Kidney (tissue), 14 donors: ENCODE data around the gene SIGLEC12. TPM values are rescaled to one million over a fixed set of nuclear protein-coding genes. Genes with fewer than 3 reads are reported as not detected.

Experiments used
- DNase-seq, 5 donors: peaks; one replicate each; pipeline ENCODE4 v3.0.0-alpha.2; 2013 to 2020
- FAIRE-seq: peaks from 2 replicates; lab custom pipeline; 2012; peaks lifted over from hg19 to GRCh38; lab: Jason Lieb, UNC
- H3K27ac ChIP-seq, 2 donors: one replicate each; pipeline ENCODE4 v1.7.0; 2013; ENCODE audit warnings: low read depth in 2 of 2, low read length in 2 of 2, inconsistent platforms in 1 of 2
- H3K27me3 ChIP-seq: one replicate; pipeline ENCODE4 v1.7.1; 2013; ENCODE audit warnings: low read length, inconsistent platforms; ENCODE audit not compliant: control insufficient read depth, insufficient read depth
- H3K36me3 ChIP-seq, 3 donors: one replicate each; pipeline versions ENCODE4 v1.7.0 to v1.7.1; 2013; ENCODE audit warnings: low read length in 3 of 3, control low read depth in 1 of 3, inconsistent platforms in 1 of 3; ENCODE audit not compliant: insufficient read depth in 3 of 3, control insufficient read depth in 2 of 3
- H3K4me1 ChIP-seq, 3 donors: one replicate each; pipeline versions ENCODE4 v1.7.0 to v1.7.1; 2013; ENCODE audit warnings: low read length in 3 of 3, inconsistent platforms in 1 of 3, low read depth in 1 of 3; ENCODE audit not compliant: control insufficient read depth in 2 of 3, insufficient read depth in 2 of 3
- H3K4me3 ChIP-seq, 3 donors: one replicate each; pipeline versions ENCODE4 v1.7.0 to v1.8.1; 2013; ENCODE audit warnings: low read length in 3 of 3, control low read depth in 1 of 3, inconsistent platforms in 1 of 3
- H3K9ac ChIP-seq, 3 donors: one replicate each; pipeline versions ENCODE4 v1.7.0 to v1.7.1; 2013; ENCODE audit warnings: low read length in 3 of 3, control low read depth in 1 of 3, inconsistent platforms in 1 of 3
- H3K9me3 ChIP-seq, 3 donors: one replicate each; pipeline versions ENCODE4 v1.7.0 to v1.7.1; 2013; ENCODE audit warnings: low read length in 3 of 3, control low read depth in 1 of 3, inconsistent platforms in 1 of 3; ENCODE audit not compliant: control insufficient read depth in 2 of 3, insufficient read depth in 1 of 3
- intact Hi-C: fragments of 100-400 bp; cut with DNase I; formaldehyde crosslinking; loops from one replicate; pipeline ENCODE4 v1.11.1; 2022
- polyA plus RNA-seq: library from polyadenylated mRNA; stranded (reverse); fragments of 350-450 nt; fragmentation: Illumina TruSeq; extraction: RNeasy Lipid Tissue Mini Kit (QIAGEN cat#74804); gene quantifications from one replicate; pipeline ENCODE4 v1.2.3, GENCODE V29; 2014; ENCODE audit warnings: low read depth, low replicate concordance; ENCODE audit not compliant: insufficient read depth
- total RNA-seq: library from RNA; stranded (reverse); fragmentation: NEBNext Ultra II Directional; extraction: Animal tissue kit (Norgen Biotek cat#: 25700); gene quantifications from one replicate; pipeline ENCODE4 v1.2.1, GENCODE V29; 2021
- TF ChIP-seq, protein P1 (sequence below): IDR thresholded peaks from 3 replicates; pipeline ENCODE4 v1.5.1; 2012; ENCODE audit warnings: mild to moderate bottlenecking, moderate library complexity, borderline replicate concordance; ENCODE audit not compliant: insufficient read depth; ENCODE audit errors: extremely low read depth
- donor health status: control.
- donor health status: control.
- donor health status: control.
- donor health status: control.
- donor health status: control.
- donor health status: DM: yes; HTN: yes; CAD: no.
- donor health status: Normal renal cell carcinoma (clear cell type).

SIGLEC12 gene
- total and polyA plus RNA-seq, 2 donors from 2014 or later, result 0.66 TPM; not detected in 1

DNA sequence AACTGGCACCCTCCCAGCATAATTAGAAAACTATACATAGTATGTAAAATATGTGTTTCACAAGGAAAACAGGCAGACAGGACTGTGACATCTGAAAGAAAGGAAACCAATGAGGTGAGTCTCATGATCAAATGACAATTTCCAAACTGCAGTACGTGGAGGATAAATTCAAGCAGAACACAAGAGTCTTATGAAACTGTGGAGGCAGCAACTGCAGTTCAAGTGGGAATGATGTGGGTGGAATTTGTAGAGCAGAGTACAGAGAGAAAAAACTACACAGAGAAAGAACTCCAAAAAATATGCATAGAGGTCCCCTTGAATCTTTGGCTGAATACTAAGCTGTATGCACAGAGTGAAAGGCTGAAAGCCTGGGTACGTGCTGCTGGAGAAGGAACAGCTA is 20.2 kb upstream of the SIGLEC12 start:
- Histone ChIP-seq H3K9ac (no peak overlapping the region), H3K36me3 (no peaks in the 10 kb centered on the region), H3K9me3 (no peaks in the 10 kb centered on the region), H3K27ac (no peak overlapping the region), H3K27me3 (no peaks in the 10 kb centered on the region), H3K4me3 (no peak overlapping the region), H3K4me1 (no peaks in the 10 kb centered on the region)
- FAIRE-seq (no peak), DNase-seq (no peak)
- TF ChIP-seq, protein P1, sequence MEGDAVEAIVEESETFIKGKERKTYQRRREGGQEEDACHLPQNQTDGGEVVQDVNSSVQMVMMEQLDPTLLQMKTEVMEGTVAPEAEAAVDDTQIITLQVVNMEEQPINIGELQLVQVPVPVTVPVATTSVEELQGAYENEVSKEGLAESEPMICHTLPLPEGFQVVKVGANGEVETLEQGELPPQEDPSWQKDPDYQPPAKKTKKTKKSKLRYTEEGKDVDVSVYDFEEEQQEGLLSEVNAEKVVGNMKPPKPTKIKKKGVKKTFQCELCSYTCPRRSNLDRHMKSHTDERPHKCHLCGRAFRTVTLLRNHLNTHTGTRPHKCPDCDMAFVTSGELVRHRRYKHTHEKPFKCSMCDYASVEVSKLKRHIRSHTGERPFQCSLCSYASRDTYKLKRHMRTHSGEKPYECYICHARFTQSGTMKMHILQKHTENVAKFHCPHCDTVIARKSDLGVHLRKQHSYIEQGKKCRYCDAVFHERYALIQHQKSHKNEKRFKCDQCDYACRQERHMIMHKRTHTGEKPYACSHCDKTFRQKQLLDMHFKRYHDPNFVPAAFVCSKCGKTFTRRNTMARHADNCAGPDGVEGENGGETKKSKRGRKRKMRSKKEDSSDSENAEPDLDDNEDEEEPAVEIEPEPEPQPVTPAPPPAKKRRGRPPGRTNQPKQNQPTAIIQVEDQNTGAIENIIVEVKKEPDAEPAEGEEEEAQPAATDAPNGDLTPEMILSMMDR, result no peak
- intact Hi-C loops, result no loop called here

DNA sequence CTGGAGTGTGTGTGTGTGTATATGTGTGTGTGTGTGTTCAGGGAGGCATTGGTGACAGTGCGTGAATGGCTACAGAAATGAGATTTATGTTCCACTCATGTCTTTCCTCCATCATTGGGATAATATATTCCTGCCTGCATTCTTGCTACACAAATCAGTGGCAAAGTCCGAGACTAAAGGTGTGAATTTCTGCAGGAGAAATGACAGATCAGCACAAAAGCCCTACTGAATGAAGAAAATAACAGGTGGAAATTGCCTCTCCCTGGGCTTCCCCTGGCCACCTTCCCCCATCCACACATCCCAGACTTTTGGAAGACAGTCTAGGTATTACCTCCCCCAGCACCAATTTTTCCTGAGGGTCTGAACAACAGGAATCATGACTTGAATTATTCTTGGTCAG is 19.8 kb upstream of the SIGLEC12 start:
- Histone ChIP-seq H3K9ac (no peak overlapping the region), H3K4me1 (no peaks in the 10 kb centered on the region), H3K4me3 (no peak overlapping the region), H3K27ac (no peak overlapping the region), H3K36me3 (no peaks in the 10 kb centered on the region), H3K9me3 (no peaks in the 10 kb centered on the region), H3K27me3 (no peaks in the 10 kb centered on the region)
- intact Hi-C loops, result no loop called here
- no peak for DNase-seq
- TF ChIP-seq, protein P1, result no peak
- FAIRE-seq, result no peak

DNA sequence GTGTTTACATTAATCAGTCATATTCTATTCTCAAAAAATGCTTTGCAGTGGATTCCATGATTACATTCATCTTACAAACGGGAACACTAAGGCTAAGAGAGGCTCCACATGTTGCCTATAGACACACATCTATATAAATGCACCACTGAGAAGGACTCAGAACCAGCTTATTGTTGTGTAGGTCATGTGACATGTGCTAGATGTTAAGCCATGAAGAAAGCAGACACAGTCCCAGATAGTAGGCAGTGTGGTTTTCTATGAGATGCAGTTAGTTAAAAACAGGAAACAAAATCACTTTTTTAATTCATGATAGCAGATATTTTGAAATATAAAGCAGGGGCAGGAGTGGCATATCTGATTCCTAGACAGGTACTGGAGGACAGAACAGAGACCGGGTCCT is 19.1 kb upstream of the SIGLEC12 start:
- H3K27me3 ChIP-seq, result no peaks in the 10 kb centered on the region
- H3K4me3 ChIP-seq, result no peak overlapping the region
- no peaks in the 10 kb centered on the region for H3K9me3 ChIP-seq
- H3K27ac ChIP-seq, result no peak overlapping the region
- FAIRE-seq, result no peak
- no peak for DNase-seq
- H3K9ac ChIP-seq, result no peak overlapping the region
- intact Hi-C loops, result no loop called here
- H3K36me3 ChIP-seq, result no peaks in the 10 kb centered on the region
- H3K4me1 ChIP-seq, result no peaks in the 10 kb centered on the region
- TF ChIP-seq, protein P1, result no peak

DNA sequence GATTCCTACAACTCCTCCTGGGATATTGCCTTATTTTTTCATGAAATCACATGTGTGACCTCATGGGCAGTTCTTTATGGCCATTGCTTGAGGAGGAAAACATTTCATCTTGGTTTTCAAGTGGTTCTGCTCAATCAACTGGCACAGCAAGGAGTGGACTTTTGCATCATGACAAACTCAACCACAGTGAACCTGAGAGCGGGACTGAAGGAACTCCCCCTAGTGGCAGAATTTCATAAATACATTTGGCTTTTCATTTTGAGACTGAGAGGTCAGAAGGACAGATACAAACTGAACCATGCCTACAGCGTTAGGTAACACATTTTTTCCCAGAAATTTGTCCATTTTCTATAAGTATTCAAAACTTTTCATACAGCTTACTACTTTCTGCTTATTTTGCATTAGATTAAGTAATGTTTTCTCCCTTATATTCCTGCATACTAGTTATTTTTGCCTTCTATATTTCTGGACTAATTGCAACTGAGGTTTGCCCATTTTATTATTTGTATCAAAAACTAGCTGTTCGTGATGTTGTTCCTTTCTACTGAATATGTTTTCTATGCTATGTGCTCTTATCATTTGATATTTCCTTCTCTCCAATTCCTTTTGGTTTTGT is 13.4 kb upstream of the SIGLEC12 start:
- Histone ChIP-seq H3K9me3 (no peaks in the 10 kb centered on the region), H3K4me3 (no peak overlapping the region), H3K4me1 (no peaks in the 10 kb centered on the region), H3K9ac (no peak overlapping the region), H3K36me3 (no peaks in the 10 kb centered on the region), H3K27me3 (no peaks in the 10 kb centered on the region), H3K27ac (no peak overlapping the region)
- peak; percentile 87 for FAIRE-seq
- TF ChIP-seq, protein P1, result peak; percentile 38
- peak in 2 of 5 donors; percentile 56 to 61 for DNase-seq
- intact Hi-C loops, result no loop called here
